ENCODE results near the gene MORN2.

GRCh38 chr2:38835990-38836389 lies 39.8 kb upstream of the MORN2 start:
- TF ChIP-seq MAZ (IDR thresholded peaks at IDR 0.05; ENCODE audit: borderline replicate concordance, low read depth, low read length), result no peak
- TF ChIP-seq MAFK (IDR thresholded peaks at IDR 0.05; ENCODE audit: low read depth, low read length), result no peak
- no peak for TF ChIP-seq CTCF (conservative IDR thresholded peaks at IDR 0.05; ENCODE audit: low read depth, low read length)
- TF ChIP-seq CHD1 (IDR thresholded peaks at IDR 0.05; ENCODE audit: low read depth, low read length), result no peak
- TF ChIP-seq CEBPB (IDR thresholded peaks at IDR 0.05; ENCODE audit: low read depth, low read length), result no peak
- no peak for TF ChIP-seq MXI1 (IDR thresholded peaks at IDR 0.05; ENCODE audit: borderline replicate concordance, low read depth, low read length)
- no peak for TF ChIP-seq RFX5 (IDR thresholded peaks at IDR 0.05; ENCODE audit: low read depth, low read length)

All from IMR-90 (cell line).